Neuron (in vitro differentiated cells): ENCODE results near the gene NASP.
"Not testable (repeated sequence)": the region's sequence is repeated elsewhere in the genome, so short reads cannot be mapped to it uniquely, and the experiment has no call there.

Experiments
- H2AFZ ChIP-seq: one replicate; pipeline ENCODE4 v1.6.1; 2013; ENCODE audit warnings: low read depth, mild to moderate bottlenecking, inconsistent platforms, low read length, moderate library complexity
- H3K27me3 ChIP-seq: one replicate; pipeline ENCODE4 v1.6.1; 2013; ENCODE audit warnings: low read length; ENCODE audit not compliant: insufficient read depth
- H3K36me3 ChIP-seq: one replicate; pipeline ENCODE4 v1.6.1; 2013; ENCODE audit warnings: low read length; ENCODE audit not compliant: insufficient read depth
- H3K4me1 ChIP-seq: one replicate; pipeline ENCODE4 v1.6.1; 2013; ENCODE audit warnings: low read length; ENCODE audit not compliant: insufficient read depth
- H3K4me3 ChIP-seq: 2 replicates; pipeline ENCODE4 v1.5.1; 2013; ENCODE audit warnings: mild to moderate bottlenecking, low read length, moderate library complexity
- H3K9me3 ChIP-seq: one replicate; pipeline ENCODE4 v1.6.1; 2013; ENCODE audit warnings: low read length

NASP gene

DNA sequence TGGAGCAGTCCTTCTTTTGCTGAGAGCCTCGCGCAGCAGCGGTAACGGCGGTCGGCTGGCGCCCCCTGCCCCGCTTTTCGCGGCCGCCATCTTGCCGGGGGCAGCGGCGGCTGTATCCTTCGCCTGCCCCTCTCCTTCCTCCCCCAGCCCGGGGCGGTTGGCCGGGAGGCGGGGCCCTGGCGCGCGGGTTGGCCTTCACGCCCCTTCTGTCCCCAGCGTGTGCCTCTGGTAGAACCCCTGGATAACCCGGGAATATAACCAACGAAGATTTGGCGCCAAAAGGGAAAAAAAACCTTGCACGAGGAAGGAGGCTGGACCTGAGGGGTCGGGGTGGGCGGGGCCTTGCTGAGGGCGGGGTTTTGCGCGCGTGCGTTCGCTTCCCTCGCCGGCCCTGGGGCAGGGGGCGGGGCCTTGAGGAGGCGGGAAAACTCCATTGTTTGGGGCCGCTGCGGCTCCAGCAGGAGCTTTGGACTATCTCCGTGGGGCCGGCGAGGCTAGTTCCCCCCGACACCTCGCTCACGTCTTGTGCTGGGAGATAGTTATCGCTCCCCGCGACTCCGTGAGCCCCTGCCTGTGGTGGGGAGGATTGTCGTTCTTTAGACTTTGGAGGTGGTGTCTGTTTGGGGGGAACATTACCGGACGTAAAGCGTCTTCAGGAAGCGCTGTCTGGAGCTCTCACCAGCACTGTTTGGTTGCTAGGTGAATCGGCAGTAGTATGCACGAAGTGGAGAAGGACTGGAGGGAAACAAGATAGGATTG lies 689 bp downstream of the NASP start:
- Histone ChIP-seq H3K9me3 (no peaks in the 10 kb centered on the region), H2AFZ (peak overlapping the region; percentile 93), H3K4me3 (peak overlapping the region; percentile 77), H3K27me3 (no peaks in the 10 kb centered on the region), H3K4me1 (peaks cover 15% of the 10 kb centered on the region), H3K36me3 (peaks cover 9% of the 10 kb centered on the region)

- H3K4me3 ChIP-seq: peak overlapping the region; percentile 77
- peaks cover 15% of the 10 kb centered on the region for H3K4me1 ChIP-seq
- no peaks in the 10 kb centered on the region for H3K27me3 ChIP-seq
- no peak overlapping the region for H2AFZ ChIP-seq
- peaks cover 14% of the 10 kb centered on the region for H3K36me3 ChIP-seq
- no peaks in the 10 kb centered on the region for H3K9me3 ChIP-seq
Observed at GRCh38 chr1:45585110-45585426, 1.2 kb downstream of the NASP start.

GRCh38 chr1:45585496-45586075 lies 1.7 kb downstream of the NASP start:
- Histone ChIP-seq H3K27me3 (no peaks in the 10 kb centered on the region), H3K36me3 (peaks cover 14% of the 10 kb centered on the region), H2AFZ (no peak overlapping the region), H3K4me3 (peak overlapping the region; percentile 77), H3K4me1 (peaks cover 15% of the 10 kb centered on the region), H3K9me3 (no peaks in the 10 kb centered on the region)

DNA sequence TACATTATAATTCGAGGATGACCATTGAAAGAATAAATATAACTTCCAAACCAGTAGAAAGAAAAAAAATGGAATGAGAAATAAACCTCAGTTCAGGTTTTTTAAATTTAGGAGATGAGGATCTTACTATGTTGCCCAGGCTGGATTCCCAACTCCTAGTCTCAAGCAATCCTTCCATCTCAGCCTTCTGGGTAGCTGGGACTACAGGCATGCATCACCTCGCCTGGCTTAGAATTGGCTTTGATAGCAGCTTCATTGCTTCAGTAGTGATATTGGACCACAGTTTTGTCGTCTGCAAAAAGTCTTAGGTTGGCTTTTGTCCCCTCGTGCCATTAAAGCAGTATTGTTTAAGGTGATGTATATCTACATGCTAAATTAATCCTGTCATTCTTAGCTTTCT lies 2.9 kb downstream of the NASP start:
- peaks cover 22% of the 10 kb centered on the region for H3K36me3 ChIP-seq
- H3K4me1 ChIP-seq: peaks cover 15% of the 10 kb centered on the region
- no peaks in the 10 kb centered on the region for H3K27me3 ChIP-seq
- H3K4me3 ChIP-seq: peak overlapping the region; percentile 2
- H3K9me3 ChIP-seq: no peaks in the 10 kb centered on the region
- H2AFZ ChIP-seq: no peak overlapping the region

DNA sequence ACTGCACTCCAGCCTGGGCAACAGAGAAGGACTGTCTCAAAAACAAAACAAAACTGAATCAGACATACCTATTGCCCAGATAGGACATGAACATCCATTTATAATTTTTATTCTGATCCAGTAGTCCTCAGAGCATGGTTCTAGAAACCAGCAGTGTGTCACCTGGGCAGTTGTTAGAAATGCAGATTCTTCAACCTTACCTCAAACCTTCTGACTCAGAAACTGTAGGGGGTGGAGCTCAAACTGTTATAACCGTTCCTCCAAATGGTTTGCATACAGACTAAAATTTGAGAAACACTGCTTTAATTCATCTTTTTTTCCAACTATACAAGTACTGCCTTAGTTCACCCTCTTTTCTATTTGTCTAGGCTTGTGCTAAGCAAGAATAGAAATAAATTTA lies 6.0 kb downstream of the NASP start:
- Histone ChIP-seq H3K4me3 (no peak overlapping the region), H3K36me3 (peaks cover 47% of the 10 kb centered on the region), H3K4me1 (peaks cover 15% of the 10 kb centered on the region), H3K27me3 (no peaks in the 10 kb centered on the region), H2AFZ (no peak overlapping the region), H3K9me3 (no peaks in the 10 kb centered on the region)

DNA sequence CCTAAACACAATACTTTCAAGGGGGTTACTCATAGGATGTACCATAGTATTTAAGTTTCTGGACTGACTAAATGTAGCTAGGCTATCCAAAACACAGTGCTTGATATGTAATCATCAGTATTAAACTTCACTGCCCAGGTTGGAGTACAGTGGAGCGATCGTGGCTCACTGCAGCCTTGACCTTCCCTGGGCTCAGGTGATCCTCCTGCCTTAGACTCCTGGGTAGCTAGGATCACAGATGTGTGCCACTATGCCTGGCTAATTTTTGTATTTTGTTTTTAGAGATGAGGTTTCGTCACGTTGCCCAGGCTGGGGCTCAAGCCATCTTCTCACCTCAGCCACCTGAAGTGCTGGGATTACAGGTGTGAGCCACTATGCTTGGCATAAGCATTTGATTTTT lies 10.6 kb downstream of the NASP start:
- H3K4me3 ChIP-seq: no peak overlapping the region
- H3K36me3 ChIP-seq: peaks cover 67% of the 10 kb centered on the region
- no peaks in the 10 kb centered on the region for H3K4me1 ChIP-seq
- no peak overlapping the region for H2AFZ ChIP-seq
- H3K9me3 ChIP-seq: no peaks in the 10 kb centered on the region
- no peaks in the 10 kb centered on the region for H3K27me3 ChIP-seq

DNA sequence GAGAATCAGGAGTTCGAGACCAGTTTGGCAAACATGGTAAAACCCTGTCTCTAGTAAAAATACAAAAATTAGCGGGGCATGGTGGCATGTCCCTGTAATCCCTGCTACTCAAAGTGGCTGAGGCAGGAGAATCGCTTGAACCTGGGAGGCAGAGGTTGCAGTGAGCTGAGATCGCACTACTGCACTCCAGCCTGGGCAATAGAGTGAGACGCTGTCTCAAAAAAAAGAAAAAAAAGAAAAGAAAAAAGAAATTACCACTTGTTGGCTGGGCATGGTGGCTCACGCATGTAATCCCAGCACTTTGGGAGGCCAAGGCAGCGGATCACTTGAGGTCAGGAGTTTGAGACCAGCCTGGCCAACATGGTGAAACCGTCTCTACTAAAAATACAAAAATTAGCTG lies 12.9 kb downstream of the NASP start:
- H3K4me1 ChIP-seq, H3K9me3 ChIP-seq, H2AFZ ChIP-seq, H3K4me3 ChIP-seq, H3K27me3 ChIP-seq: not testable (repeated sequence)
- peaks cover 60% of the 10 kb centered on the region for H3K36me3 ChIP-seq

DNA sequence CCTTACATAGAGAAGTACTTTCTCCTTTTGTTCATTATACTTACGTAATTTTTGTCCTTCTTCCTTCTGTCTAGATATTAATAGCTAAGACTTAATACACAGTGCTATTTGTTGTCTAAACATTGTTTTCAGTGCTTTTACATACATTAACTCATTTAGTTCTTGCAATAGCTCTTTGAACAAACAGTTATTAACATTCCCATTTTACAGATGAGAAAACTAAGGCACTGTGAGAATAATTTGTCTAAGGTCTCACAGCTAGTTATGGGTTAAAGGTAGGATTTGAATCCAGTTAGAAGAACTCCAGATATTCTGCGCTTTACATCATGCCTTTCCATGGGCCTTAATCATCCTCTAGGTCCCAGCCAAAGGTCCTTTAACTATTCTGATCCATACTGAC lies 20.4 kb downstream of the NASP start:
- Histone ChIP-seq H3K9me3 (no peaks in the 10 kb centered on the region), H3K4me3 (no peak overlapping the region), H3K27me3 (no peaks in the 10 kb centered on the region), H3K36me3 (peaks cover 78% of the 10 kb centered on the region), H2AFZ (no peak overlapping the region), H3K4me1 (no peaks in the 10 kb centered on the region)

GRCh38 chr1:45607404-45608074 lies 23.7 kb downstream of the NASP start:
- no peaks in the 10 kb centered on the region for H3K9me3 ChIP-seq
- H3K4me1 ChIP-seq: no peaks in the 10 kb centered on the region
- H2AFZ ChIP-seq: no peak overlapping the region
- no peak overlapping the region for H3K4me3 ChIP-seq
- H3K27me3 ChIP-seq: no peaks in the 10 kb centered on the region
- peaks cover 87% of the 10 kb centered on the region for H3K36me3 ChIP-seq

- H3K4me1 ChIP-seq: no peaks in the 10 kb centered on the region
- H3K36me3 ChIP-seq: peaks cover 88% of the 10 kb centered on the region
- no peak overlapping the region for H3K4me3 ChIP-seq
- no peaks in the 10 kb centered on the region for H3K9me3 ChIP-seq
- no peaks in the 10 kb centered on the region for H3K27me3 ChIP-seq
- no peak overlapping the region for H2AFZ ChIP-seq
Observed at GRCh38 chr1:45608175-45609156, 24.6 kb downstream of the NASP start.

GRCh38 chr1:45610589-45611226 lies 26.9 kb downstream of the NASP start:
- Histone ChIP-seq H3K9me3 (no peaks in the 10 kb centered on the region), H3K36me3 (peaks cover 87% of the 10 kb centered on the region), H3K4me1 (no peaks in the 10 kb centered on the region), H2AFZ (no peak overlapping the region), H3K4me3 (no peak overlapping the region), H3K27me3 (no peaks in the 10 kb centered on the region)

GRCh38 chr1:45612941-45613579 lies 29.2 kb downstream of the NASP start:
- no peak overlapping the region for H2AFZ ChIP-seq
- H3K4me3 ChIP-seq: no peak overlapping the region
- peaks cover 86% of the 10 kb centered on the region for H3K36me3 ChIP-seq

More at GRCh38 chr1:45612941-45613579, 29.2 kb downstream of the NASP start:
- H3K4me1 ChIP-seq: no peaks in the 10 kb centered on the region
- H3K9me3 ChIP-seq: no peaks in the 10 kb centered on the region
- no peaks in the 10 kb centered on the region for H3K27me3 ChIP-seq
